Gastroesophageal sphincter (tissue), 3 donors: Measurements from ENCODE around the gene GLP2R.

Experiments used
- CTCF ChIP-seq, 4 experiments: fragments of 200-600 bp in 2 of 4; fragments of 450-650 bp in 2 of 4; sonication (generic) in 1 of 4; IDR thresholded peaks; one replicate each; pipeline ENCODE4 v1.5.1; 2017 to 2019; ENCODE audit warnings: antibody characterized with exemption in 4 of 4, mild to moderate bottlenecking in 2 of 4, moderate library complexity in 2 of 4
- EP300 ChIP-seq: sonication (generic); formaldehyde crosslinking; IDR thresholded peaks from one replicate; pipeline ENCODE4 v1.6.1; 2017; ENCODE audit warnings: antibody characterized with exemption, mild to moderate bottlenecking
- POLR2A ChIP-seq, 2 donors: fragments of 450-650 bp; IDR thresholded peaks; one replicate each; pipeline ENCODE4 v1.6.1; 2017; ENCODE audit warnings: antibody characterized with exemption in 2 of 2, mild to moderate bottlenecking in 2 of 2, moderate library complexity in 1 of 2
- POLR2AphosphoS5 ChIP-seq: sonication (generic); formaldehyde crosslinking; IDR thresholded peaks from one replicate; pipeline ENCODE4 v1.6.1; 2017; ENCODE audit warnings: antibody characterized with exemption

GRCh38 chr17:9824797-9825338, 856 bp upstream of the GLP2R start:
- TF ChIP-seq CTCF (IDR thresholded peaks at IDR 0.05): no peak
- no peak for TF ChIP-seq EP300
- TF ChIP-seq POLR2A (IDR thresholded peaks at IDR 0.05): no peak
- TF ChIP-seq POLR2AphosphoS5: no peak
